Measurements from ENCODE around the gene ADAMTS6.

GRCh38 chr5:65101632-65102100, 380.1 kb downstream of the ADAMTS6 start:
- TF ChIP-seq TARDBP (IDR thresholded peaks at IDR 0.05) (no peak), L3MBTL2 (conservative IDR thresholded peaks at IDR 0.05) (no peak)
